Stimulated activated CD8-positive, alpha-beta memory T cell treated with anti-CD3 and anti-CD28 coated beads, Interleukin-12 subunit alpha, Interleukin-12 subunit beta, amount 100 ng/mL, for 4 hours (primary cell): ENCODE measurements around the gene ANKRD2.
"Not testable (repeated sequence)": the region's sequence is repeated elsewhere in the genome, so short reads cannot be mapped to it uniquely, and the experiment has no call there.

Experiments
- DNase-seq: peaks from one replicate; pipeline ENCODE4 v3.0.0-alpha.2; 2020; ENCODE audit warnings: low read depth

Gene ANKRD2

GRCh38 chr10:97572214-97572989 lies at the start of gene ANKRD2:
TSS of gene ANKRD2 (plus strand) at chr10:97572779. CDS start at chr10:97572789, 10 bp downstream.
- no peak for DNase-seq

- DNase-seq, result no peak
Observed at GRCh38 chr10:97522937-97523336, 49.6 kb upstream of the ANKRD2 start.

GRCh38 chr10:97525086-97525485 lies 47.5 kb upstream of the ANKRD2 start:
- no peak for DNase-seq

- DNase-seq, result no peak
Observed at GRCh38 chr10:97525683-97526110, 46.9 kb upstream of the ANKRD2 start.

GRCh38 chr10:97528876-97529275 lies 43.7 kb upstream of the ANKRD2 start:
- DNase-seq, result not testable (repeated sequence)

- no peak for DNase-seq
Observed at GRCh38 chr10:97529685-97530465, 42.7 kb upstream of the ANKRD2 start.

- DNase-seq, result no peak
Observed at GRCh38 chr10:97531401-97531986, 41.1 kb upstream of the ANKRD2 start.

- no peak for DNase-seq
Observed at GRCh38 chr10:97532935-97533671, 39.5 kb upstream of the ANKRD2 start.

GRCh38 chr10:97533888-97534287 lies 38.7 kb upstream of the ANKRD2 start:
- DNase-seq, result no peak

- DNase-seq, result no peak
Observed at GRCh38 chr10:97534746-97535367, 37.7 kb upstream of the ANKRD2 start.

- DNase-seq, result no peak
Observed at GRCh38 chr10:97537186-97537869, 35.3 kb upstream of the ANKRD2 start.

GRCh38 chr10:97538411-97538810 lies 34.2 kb upstream of the ANKRD2 start:
- DNase-seq, result no peak

- no peak for DNase-seq
Observed at GRCh38 chr10:97538839-97539238, 33.7 kb upstream of the ANKRD2 start.

- DNase-seq, result no peak
Observed at GRCh38 chr10:97539523-97540200, 32.9 kb upstream of the ANKRD2 start.

GRCh38 chr10:97540669-97541500 lies 31.7 kb upstream of the ANKRD2 start:
- DNase-seq, result no peak

GRCh38 chr10:97542169-97543024 lies 30.2 kb upstream of the ANKRD2 start:
- DNase-seq, result peak; percentile 15

GRCh38 chr10:97543025-97543546 lies 29.5 kb upstream of the ANKRD2 start:
- DNase-seq, result peak; percentile 22
